Smooth muscle cell of the pulmonary artery (primary cell): Measurements from ENCODE around the gene MTMR8. TPM values are rescaled to one million over a fixed set of nuclear protein-coding genes. Genes with fewer than 3 reads are reported as not detected.

Source experiments
- total RNA-seq: library from RNA; depleted of rRNA; stranded (reverse); fragments of >200 nt; gene quantifications from 2 replicates; pipeline ENCODE4 v1.2.3, GENCODE V29; 2014

Gene MTMR8
- total RNA-seq: 0.07 and 0.46 TPM in 2 replicates

DNA sequence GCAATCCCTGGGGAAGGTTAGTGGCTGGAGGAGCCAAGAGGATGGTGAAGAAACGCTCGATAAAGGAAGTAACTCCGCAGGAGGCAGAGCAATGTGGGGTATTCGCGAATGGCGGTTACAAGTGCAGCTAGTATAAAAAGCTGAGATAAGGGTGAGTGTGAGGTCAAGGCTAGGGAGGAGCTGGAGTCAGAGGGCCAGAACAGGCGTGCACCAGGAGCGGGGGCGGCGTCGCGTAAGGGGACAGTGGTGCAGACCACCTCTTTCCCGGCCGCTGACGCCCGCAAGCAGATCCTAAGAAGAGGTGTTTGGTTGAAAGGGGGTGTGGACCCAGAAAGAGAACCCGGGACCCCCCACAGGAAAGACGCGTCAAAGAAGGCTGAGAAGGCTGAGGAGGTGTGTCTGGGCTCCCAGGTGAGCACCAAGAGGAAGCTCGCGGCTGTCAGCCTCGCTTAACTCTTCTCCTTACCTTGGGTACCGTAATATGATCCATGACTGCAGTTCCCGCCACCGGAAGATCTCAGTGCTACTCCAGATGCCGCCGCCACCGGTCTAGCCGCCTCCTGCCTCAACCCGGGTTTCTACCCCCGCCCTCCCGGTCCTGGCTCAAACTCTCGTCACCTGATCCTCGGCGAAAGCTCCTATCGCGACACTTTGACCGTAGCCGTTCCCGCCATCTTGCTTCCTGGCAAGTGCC, at the start of gene MTMR8:
Gene MTMR8 (minus strand): TSS at position 579 of the 694 bp plus-strand sequence. CDS start 89 bp downstream, at position 490.

DNA sequence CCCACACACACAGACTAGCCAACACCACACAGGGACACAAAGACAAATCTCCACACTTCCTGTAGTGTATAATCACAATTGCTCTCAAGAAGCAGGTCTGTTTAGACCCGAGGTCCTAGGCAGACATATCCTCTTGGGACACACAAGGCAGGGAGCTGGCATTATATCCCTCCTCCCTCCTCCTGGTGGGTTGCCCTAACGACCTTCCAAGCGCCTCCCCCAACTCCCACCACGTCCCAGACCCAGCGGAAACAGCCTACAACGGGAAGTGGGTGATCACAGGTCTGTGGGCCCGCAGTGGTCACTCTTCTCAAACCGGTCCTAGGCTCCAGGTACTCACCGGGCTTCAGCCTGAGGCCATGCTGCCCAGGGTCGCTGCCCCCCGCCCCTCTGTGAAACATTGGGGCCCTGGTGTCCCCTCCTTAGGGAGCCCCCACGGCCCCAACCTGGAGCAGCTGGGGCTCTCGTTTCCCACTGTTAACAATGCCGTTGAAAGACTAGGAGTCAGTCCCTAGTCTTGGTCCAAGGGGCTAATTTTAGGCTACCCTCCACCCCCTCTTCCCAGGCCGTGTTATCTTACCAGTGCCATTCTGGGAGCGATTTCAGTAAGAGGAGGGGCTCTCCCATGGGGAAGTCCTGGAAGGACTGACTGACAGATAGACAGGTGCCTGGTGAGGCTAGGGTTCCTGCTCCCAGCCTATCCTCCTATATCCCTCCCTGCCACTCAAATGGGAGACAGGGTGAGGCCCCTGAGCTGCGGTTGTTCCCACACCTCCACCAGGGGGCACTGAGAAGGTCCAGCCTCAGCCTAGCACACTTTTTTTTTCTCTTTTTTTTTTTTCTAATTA, 164.9 kb downstream of the MTMR8 start, which contains the start of gene ASB12:
Gene ASB12 (minus strand): TSS at position 485 of the 848 bp plus-strand sequence. CDS start 4,957 bp downstream, outside the sequence.

Other genes with a start within 250 kb of the MTMR8 start
- 2.6 and 3.6 TPM in 2 replicates for gene AMER1, start 189.7 kb downstream of the MTMR8 start, total RNA-seq
- gene ASB12, start 164.8 kb downstream of the MTMR8 start, total RNA-seq: not detected in 2 replicates